ENCODE data around the gene RSRC1.

GRCh38 chr3:158159714-158160113 is 49.8 kb downstream of the RSRC1 start:
- TF ChIP-seq CTCF (IDR thresholded peaks at IDR 0.05; ENCODE audit: low read depth, low read length) (no peak), EZH2phosphoT487 (IDR thresholded peaks at IDR 0.05; ENCODE audit: low read depth) (no peak)
